ENCODE measurements around the gene BAZ2A.
"Not testable (repeated sequence)": the region's sequence is repeated elsewhere in the genome, so short reads cannot be mapped to it uniquely, and the experiment has no call there.

BAZ2A gene

GRCh38 chr12:56630180-56630632 is at the start of gene BAZ2A:
BAZ2A (minus strand) TSS chr12:56630326; CDS start chr12:56617530, 12,796 bp downstream.
- in situ Hi-C loops (cut with MboI; ENCODE audit: low sequenced_read_pairs) = no loop called here

DNA sequence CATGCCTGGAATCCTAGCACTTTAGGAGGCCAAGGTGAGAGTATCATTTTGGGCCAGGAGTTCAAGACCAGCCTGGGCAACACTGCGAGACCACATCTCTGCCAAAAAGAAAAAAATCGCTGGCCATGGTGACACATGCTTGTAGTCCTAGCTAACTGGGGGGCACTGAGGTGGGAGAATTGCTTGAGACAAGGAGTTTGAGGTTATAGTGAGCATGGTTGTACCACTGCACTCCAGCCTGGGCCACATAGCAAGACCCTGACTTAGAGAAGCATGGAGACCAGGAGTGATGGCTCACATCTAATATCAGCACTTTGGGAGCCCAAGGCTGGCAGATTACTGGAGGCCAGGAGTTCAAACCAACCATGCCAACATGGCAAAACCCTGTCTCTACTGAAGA is 48.7 kb upstream of the BAZ2A start:
- in situ Hi-C loops (cut with MboI; ENCODE audit: low sequenced_read_pairs) = no loop called here

DNA sequence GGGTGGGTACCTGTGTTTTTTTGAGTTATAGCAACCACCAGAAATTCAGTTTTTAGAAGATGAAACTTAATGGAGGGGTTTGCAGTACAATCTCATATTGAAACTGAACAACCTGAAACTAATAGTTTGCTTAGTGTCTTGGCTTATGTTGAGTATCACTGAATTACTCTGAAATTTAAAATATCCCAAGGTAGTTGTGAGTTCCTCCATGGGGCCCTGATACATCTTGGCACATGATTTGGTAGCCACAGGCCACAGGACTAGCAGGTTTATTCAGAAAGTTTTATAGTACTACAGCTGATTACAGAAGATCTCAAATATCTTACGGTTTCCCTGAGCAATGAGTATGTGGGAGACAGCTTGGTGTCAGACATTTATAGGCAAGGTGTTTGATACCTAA is 47.6 kb upstream of the BAZ2A start:
- in situ Hi-C loops (cut with MboI; ENCODE audit: low sequenced_read_pairs) = no loop called here

GRCh38 chr12:56676851-56677580 is 46.9 kb upstream of the BAZ2A start:
- in situ Hi-C loops (cut with MboI; ENCODE audit: low sequenced_read_pairs) = no loop called here

DNA sequence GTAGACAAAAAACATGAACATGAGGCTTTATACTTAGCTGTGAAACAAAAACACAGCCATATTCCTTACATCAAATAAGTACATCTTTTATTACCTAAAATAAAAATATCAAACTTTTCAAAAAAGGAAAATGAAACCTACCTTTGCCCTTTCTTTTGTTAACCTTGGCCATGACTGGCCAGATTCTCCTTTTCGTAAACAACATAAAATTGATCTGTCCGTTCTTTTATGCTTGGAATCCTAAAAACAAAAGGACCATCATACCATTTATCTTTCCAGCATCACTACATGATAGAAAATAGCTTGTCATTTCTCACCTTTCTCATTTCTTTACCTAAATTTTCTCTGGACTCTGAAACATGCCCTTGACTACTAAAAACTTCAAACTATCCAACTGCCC is 41.5 kb upstream of the BAZ2A start:
- in situ Hi-C loops (cut with MboI; ENCODE audit: low sequenced_read_pairs) = no loop called here

- in situ Hi-C loops (cut with MboI; ENCODE audit: low sequenced_read_pairs) = no loop called here
Observed at GRCh38 chr12:56670836-56671235, 40.7 kb upstream of the BAZ2A start.

DNA sequence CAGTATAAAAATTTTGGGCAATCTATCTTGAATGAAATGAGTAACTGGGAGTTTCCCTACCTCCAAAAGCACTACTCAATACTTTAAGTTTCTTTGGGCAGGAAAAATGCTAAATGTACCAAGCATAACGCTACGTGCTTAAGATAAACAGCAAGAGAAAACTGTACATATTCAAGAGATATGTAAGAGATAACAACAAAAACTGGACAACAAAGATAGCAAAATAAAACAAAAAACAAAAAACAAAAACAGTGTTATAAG is 38.0 kb upstream of the BAZ2A start:
- in situ Hi-C loops (cut with MboI; ENCODE audit: low sequenced_read_pairs) = no loop called here

DNA sequence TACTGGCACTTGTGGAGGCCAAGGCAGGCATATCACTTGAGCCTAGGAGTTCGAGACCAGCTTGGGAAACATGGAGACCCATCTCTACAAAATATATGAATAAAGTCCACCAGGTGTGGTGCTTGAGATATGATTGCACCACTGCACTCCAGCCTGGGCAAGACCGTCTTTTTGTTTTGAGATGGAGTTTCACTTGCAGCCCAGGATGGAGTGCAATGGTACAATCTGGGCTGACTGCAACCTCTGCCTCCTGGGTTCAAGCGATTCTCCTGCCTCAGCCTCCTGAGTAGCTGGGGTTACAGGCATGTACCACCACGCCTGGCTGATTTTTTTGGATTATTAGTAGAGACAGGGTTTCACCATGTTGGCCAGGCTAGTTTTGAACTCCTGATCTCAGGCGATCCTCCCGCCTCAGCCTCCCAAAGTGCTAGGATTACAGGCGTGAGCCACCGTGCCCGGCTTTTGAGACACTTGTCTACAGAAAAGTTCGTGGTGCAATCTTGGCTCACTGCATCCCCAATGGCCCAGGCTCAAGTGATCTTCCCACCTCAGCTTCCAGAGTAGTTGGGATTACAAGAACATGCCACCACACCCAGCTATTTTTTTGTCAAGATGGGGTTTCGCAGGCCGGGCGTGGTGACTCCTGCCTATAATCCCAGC is 32.0 kb upstream of the BAZ2A start:
- in situ Hi-C loops (cut with MboI; ENCODE audit: low sequenced_read_pairs) = no loop called here

DNA sequence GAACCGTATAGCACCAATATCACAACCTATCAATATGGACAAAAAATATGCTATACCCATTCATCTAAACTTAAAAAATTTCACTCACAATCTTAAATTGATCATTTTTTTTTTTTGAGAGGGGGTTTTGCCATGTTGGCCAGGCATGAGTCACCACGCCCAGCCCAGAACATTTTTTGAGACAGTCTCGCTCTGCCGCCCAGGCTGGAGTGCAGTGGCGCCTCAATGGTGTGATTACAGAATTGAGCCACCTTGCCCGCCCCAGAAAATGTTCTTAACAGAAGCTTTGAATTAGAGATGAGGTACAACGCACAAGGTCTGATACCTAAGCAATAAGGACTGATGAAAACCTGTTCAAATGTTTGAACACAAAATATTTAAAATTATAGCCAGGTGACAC is 31.4 kb upstream of the BAZ2A start:
- in situ Hi-C loops (cut with MboI; ENCODE audit: low sequenced_read_pairs) = no loop called here

- in situ Hi-C loops (cut with MboI; ENCODE audit: low sequenced_read_pairs) = no loop called here
Observed at GRCh38 chr12:56658921-56659320, 28.8 kb upstream of the BAZ2A start.

- in situ Hi-C loops (cut with MboI; ENCODE audit: low sequenced_read_pairs) = no loop called here
Observed at GRCh38 chr12:56657416-56658379, 27.6 kb upstream of the BAZ2A start.

GRCh38 chr12:56653781-56654180 is 23.7 kb upstream of the BAZ2A start:
- in situ Hi-C loops (cut with MboI; ENCODE audit: low sequenced_read_pairs) = not testable (repeated sequence)

DNA sequence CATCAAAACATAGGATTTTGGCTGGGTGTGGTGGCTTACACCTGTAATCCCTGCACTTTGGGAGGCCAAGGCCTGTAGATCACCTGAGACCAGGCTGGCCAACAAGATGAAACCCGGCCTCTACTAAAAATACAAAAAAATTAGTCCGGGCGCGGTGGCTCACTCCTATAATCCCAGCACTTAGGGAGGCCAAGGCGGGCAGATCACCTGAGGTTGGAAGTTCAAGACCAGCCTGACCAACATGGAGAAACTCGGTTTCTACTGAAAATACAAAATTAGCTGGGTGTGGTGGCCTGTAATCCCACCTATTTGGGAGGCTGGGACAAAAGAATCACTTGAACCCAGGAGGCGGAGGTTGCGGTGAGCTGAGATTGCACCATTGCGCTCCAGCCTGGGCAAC is 17.9 kb upstream of the BAZ2A start:
- in situ Hi-C loops (cut with MboI; ENCODE audit: low sequenced_read_pairs) = not testable (repeated sequence)

DNA sequence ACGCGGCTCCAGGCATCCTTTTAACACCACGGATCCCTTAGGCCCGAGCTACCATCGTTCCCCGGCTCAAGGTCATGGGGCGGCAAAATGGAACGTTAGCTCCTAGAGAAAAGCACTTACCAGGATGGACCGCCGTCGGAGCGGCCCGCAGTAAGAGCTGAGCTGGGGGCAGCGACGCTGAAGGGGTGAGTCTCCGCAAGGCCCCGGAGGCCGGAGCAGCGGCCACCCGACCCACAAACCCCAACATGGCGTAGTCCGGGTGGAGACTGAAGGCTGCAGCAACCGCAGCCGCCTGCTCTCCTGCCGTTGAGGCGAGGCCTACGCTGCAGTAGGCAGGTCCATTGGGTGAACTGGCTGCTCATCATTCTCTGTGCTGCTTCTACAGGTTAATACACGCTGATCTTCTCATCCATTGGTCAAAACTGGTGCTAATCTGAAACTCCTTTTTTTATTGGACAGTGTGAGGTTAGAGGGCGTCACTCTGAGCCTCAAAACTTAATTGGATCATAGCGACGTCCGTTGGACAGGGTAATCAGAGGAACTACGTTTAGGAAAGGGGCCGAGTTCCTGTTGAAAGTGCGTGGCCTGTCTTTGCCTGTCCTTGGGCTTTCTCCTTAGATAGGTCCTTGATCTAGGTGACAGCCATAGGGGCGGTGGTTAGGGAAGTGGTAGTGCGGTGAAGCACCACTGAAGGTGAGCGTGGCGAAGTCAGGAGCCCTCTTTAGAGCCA is 15.8 kb upstream of the BAZ2A start, which contains the start of gene ATP5F1B:
Gene ATP5F1B (minus strand): TSS at position 268 of the 730 bp plus-strand sequence. CDS start 21 bp downstream, at position 247.
- in situ Hi-C loops (cut with MboI; ENCODE audit: low sequenced_read_pairs) = no loop called here

GRCh38 chr12:56645201-56645716 is 15.1 kb upstream of the BAZ2A start:
- in situ Hi-C loops (cut with MboI; ENCODE audit: low sequenced_read_pairs) = no loop called here

DNA sequence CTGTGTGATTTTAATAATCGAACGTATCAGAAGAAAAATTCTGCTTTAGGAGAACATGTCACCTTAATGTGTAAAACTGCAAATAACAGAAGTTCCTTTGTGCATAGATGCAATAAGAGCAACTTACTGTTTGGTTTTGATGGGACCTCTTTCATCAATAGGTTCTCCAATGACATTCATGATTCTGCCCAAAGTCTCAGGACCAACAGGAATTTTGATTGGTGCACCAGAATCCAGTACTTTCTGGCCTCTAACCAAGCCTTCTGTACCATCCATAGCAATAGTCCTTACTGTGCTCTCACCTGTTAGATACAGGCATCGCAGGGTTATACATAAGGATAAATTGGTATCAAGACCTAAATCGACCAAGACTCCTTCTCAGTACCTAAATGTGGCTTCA is 14.5 kb upstream of the BAZ2A start:
- in situ Hi-C loops (cut with MboI; ENCODE audit: low sequenced_read_pairs) = no loop called here

GRCh38 chr12:56641219-56641618 is 11.1 kb upstream of the BAZ2A start:
- in situ Hi-C loops (cut with MboI; ENCODE audit: low sequenced_read_pairs) = no loop called here

GRCh38 chr12:56637621-56638020 is 7.5 kb upstream of the BAZ2A start:
- in situ Hi-C loops (cut with MboI; ENCODE audit: low sequenced_read_pairs) = no loop called here

DNA sequence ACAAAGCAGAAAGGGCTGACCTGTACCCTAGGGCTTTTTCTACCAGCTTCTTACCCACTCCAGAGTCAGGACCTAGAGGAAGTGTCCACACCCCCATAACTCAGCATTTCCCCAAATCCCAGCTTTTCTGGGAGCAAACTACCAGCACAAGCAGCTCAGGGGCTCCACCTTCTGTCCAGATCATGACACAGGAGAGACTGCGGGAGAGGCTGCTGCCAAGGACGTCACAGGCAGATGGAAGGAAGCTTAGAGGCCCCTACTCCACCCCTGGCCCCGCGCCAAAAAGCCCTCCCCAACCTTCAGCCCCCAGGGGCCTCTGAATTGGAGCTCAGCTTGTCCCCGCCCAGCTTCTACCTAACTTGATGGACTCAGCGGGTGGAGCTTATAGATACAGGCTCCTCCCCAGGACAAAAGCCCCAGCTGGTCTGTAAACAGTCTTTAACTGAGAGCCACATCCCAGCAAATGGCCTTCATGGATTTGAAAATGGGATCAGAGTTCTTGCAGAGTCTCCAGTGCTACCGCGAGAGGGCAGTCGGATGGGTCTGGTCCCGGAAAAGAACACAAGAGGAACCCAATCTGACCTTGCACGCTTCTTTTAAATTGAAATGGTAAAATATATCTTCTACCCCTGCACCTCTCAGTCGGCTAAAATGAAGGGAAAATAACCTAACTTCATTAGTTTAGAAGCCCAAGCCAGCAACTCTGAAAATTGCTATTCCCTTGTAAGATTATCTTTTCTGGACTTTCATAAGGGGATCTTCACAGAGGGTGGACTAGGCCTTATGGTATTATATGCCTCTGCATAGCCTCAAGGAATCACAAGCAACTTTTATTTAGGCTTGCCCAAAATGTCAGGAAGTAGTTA is 6.8 kb upstream of the BAZ2A start:
- in situ Hi-C loops (cut with MboI; ENCODE audit: low sequenced_read_pairs) = no loop called here
